Measurements from ENCODE around the gene BRD4.

GRCh38 chr19:15284091-15284490 is 48.2 kb downstream of the BRD4 start:
- TF ChIP-seq CTCF (IDR thresholded peaks at IDR 0.05), result no peak
- TF ChIP-seq POLR2A (IDR thresholded peaks at IDR 0.05), result no peak
